NCI-H1417 treated with DMSO at 0.1 percent for 48 hours (cell line): ENCODE measurements around the gene ARL8B.
"Not testable (repeated sequence)": the region's sequence is repeated elsewhere in the genome, so short reads cannot be mapped to it uniquely, and the experiment has no call there.

Source experiments
- DNase-seq: peaks from one replicate; lab custom pipeline; 2025; lab: John Stamatoyannopoulos, UW

The ARL8B gene

GRCh38 chr3:5122030-5122740 lies at the start of gene ARL8B:
Gene ARL8B, plus strand, starts transcription at chr3:5122292. Its CDS starts 174 bp downstream, at chr3:5122466.
- DNase-seq: no peak

- DNase-seq: no peak
These were observed 48.6 kb upstream of the ARL8B start for GRCh38 chr3:5073374-5074085.

GRCh38 chr3:5078151-5078550 lies 43.9 kb upstream of the ARL8B start:
- no peak for DNase-seq

GRCh38 chr3:5079761-5080160 lies 42.3 kb upstream of the ARL8B start:
- DNase-seq: no peak

GRCh38 chr3:5080779-5081550 lies 41.1 kb upstream of the ARL8B start:
- no peak for DNase-seq

- not testable (repeated sequence) for DNase-seq
These were observed 39.9 kb upstream of the ARL8B start for GRCh38 chr3:5081973-5082788.

GRCh38 chr3:5082789-5083115 lies 39.3 kb upstream of the ARL8B start:
- no peak for DNase-seq

GRCh38 chr3:5084224-5084623 lies 37.9 kb upstream of the ARL8B start:
- DNase-seq: no peak

- no peak for DNase-seq
These were observed 35.4 kb upstream of the ARL8B start for GRCh38 chr3:5086708-5087107.

GRCh38 chr3:5087209-5087608 lies 34.9 kb upstream of the ARL8B start:
- no peak for DNase-seq

- no peak for DNase-seq
These were observed 31.9 kb upstream of the ARL8B start for GRCh38 chr3:5090197-5090596.

- DNase-seq: no peak
These were observed 30.1 kb upstream of the ARL8B start for GRCh38 chr3:5092018-5092417.

GRCh38 chr3:5093731-5094130 lies 28.4 kb upstream of the ARL8B start:
- DNase-seq: no peak

- DNase-seq: no peak
These were observed 26.2 kb upstream of the ARL8B start for GRCh38 chr3:5095886-5096285.

GRCh38 chr3:5096336-5097008 lies 25.6 kb upstream of the ARL8B start:
- no peak for DNase-seq

- no peak for DNase-seq
These were observed 23.7 kb upstream of the ARL8B start for GRCh38 chr3:5098346-5098745.

- no peak for DNase-seq
These were observed 19.6 kb upstream of the ARL8B start for GRCh38 chr3:5102532-5102931.

GRCh38 chr3:5103743-5104142 lies 18.3 kb upstream of the ARL8B start:
- DNase-seq: no peak

GRCh38 chr3:5105050-5105449 lies 17.0 kb upstream of the ARL8B start:
- DNase-seq: no peak

GRCh38 chr3:5106371-5106770 lies 15.7 kb upstream of the ARL8B start:
- not testable (repeated sequence) for DNase-seq

GRCh38 chr3:5106933-5107334 lies 15.2 kb upstream of the ARL8B start:
- DNase-seq: not testable (repeated sequence)

GRCh38 chr3:5110337-5110736 lies 11.8 kb upstream of the ARL8B start:
- no peak for DNase-seq
